ENCODE measurements around the gene FOXL3.

DNA sequence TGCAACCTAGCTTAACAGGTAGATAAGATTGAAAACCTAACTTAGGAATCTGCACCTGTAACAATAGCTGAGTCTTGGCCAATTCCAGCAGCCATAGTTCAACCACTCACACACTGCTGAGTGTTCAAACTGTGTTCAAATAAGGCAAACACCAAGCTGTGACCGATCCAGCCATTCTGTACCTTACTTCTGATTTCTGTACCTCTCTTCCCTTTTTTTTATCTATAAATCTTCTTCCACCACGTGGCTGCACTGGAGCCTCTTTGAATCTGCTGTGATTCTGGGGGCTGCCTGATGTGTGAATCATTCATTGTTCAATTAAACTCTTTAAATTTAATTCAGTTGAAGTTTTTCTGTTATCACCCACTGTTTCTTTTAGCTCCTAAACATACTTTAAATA lies 15.7 kb upstream of the FOXL3 start:
- TF ChIP-seq, protein P1, sequence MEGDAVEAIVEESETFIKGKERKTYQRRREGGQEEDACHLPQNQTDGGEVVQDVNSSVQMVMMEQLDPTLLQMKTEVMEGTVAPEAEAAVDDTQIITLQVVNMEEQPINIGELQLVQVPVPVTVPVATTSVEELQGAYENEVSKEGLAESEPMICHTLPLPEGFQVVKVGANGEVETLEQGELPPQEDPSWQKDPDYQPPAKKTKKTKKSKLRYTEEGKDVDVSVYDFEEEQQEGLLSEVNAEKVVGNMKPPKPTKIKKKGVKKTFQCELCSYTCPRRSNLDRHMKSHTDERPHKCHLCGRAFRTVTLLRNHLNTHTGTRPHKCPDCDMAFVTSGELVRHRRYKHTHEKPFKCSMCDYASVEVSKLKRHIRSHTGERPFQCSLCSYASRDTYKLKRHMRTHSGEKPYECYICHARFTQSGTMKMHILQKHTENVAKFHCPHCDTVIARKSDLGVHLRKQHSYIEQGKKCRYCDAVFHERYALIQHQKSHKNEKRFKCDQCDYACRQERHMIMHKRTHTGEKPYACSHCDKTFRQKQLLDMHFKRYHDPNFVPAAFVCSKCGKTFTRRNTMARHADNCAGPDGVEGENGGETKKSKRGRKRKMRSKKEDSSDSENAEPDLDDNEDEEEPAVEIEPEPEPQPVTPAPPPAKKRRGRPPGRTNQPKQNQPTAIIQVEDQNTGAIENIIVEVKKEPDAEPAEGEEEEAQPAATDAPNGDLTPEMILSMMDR (IDR thresholded peaks at IDR 0.05; ENCODE audit: low read depth, low read length, poor library complexity, severe bottlenecking): no peak
- no peak for TF ChIP-seq EZH2phosphoT487 (IDR thresholded peaks at IDR 0.05; ENCODE audit: borderline replicate concordance, low read length)
